Heart right ventricle (tissue), 16 donors: Measurements from ENCODE around the gene UCP2. TPM values are rescaled to one million over a fixed set of nuclear protein-coding genes. Genes with fewer than 3 reads are reported as not detected.

Source experiments
- ATAC-seq, 8 donors: fragments of 200-7000 bp; cut with Tn5 transposase; one replicate each; pipeline ENCODE4 v1.9.1; 2020; ENCODE audit warnings: mild to moderate bottlenecking in 8 of 8, moderate library complexity in 8 of 8, moderate number of reproducible peaks in 1 of 8
- DNase-seq, 2 donors: peaks; one replicate each; pipeline ENCODE4 v3.0.0-alpha.2; 2020
- H3K27ac ChIP-seq, 10 donors: fragments of 200-600 bp; sonication (generic) in 2 of 10; one replicate each; pipeline versions ENCODE4 v1.5.0 to v1.8.0; 2020 to 2022; ENCODE audit warnings: mild to moderate bottlenecking in 3 of 10
- H3K27me3 ChIP-seq, 7 donors: fragments of 200-600 bp; one replicate each; pipeline ENCODE4 v1.8.0; 2021 to 2022; ENCODE audit warnings: mild to moderate bottlenecking in 2 of 7
- H3K36me3 ChIP-seq, 9 donors: fragments of 200-600 bp; sonication (generic) in 1 of 9; one replicate each; pipeline versions ENCODE4 v1.5.0 to v1.8.0; 2020 to 2022; ENCODE audit warnings: mild to moderate bottlenecking in 2 of 9
- H3K4me1 ChIP-seq, 9 donors: fragments of 200-600 bp; sonication (generic) in 1 of 9; one replicate each; pipeline versions ENCODE4 v1.5.0 to v1.8.0; 2020 to 2022; ENCODE audit warnings: mild to moderate bottlenecking in 4 of 9
- H3K4me3 ChIP-seq, 10 donors: fragments of 200-600 bp; sonication (generic) in 2 of 10; one replicate each; pipeline versions ENCODE4 v1.5.0 to v1.8.0; 2020 to 2022; ENCODE audit warnings: mild to moderate bottlenecking in 7 of 10, moderate library complexity in 2 of 10
- H3K9me3 ChIP-seq, 11 donors: fragments of 200-600 bp in 10 of 11; sonication (generic) in 2 of 11; one replicate each; pipeline versions ENCODE4 v1.5.0 to v1.8.0; 2013 to 2022; ENCODE audit warnings: mild to moderate bottlenecking in 2 of 11, control low read depth in 1 of 11, moderate library complexity in 1 of 11
- WGBS, 2 donors: extraction: QIAGEN DNeasy Blood & Tissue Kit; methylation state at CpG; one replicate each; pipeline ENCODE4 v1.1.7; 2013; ENCODE audit warnings: inconsistent platforms in 1 of 2; 5-methylcytosine and 5-hydroxymethylcytosine counted together
- intact Hi-C, 10 donors: fragments of 100-400 bp; cut with DNase I; formaldehyde crosslinking; loops; one replicate each; pipeline versions ENCODE4 v1.11.1 to v1.14.2; 2022
- polyA plus RNA-seq, 2 donors: library from polyadenylated mRNA; stranded (reverse); fragments of 200-250 nt; gene quantifications; one replicate each; pipeline ENCODE4 v1.2.3, GENCODE V29; 2013
- total RNA-seq, 10 donors: library from RNA; stranded (reverse); fragmentation: NEBNext Ultra II Directional in 3 of 10; extraction: Animal tissue kit (Norgen Biotek cat#: 25700) in 3 of 10; gene quantifications; one replicate each; pipeline versions ENCODE4 v1.2.1 to v1.2.4, GENCODE V29; 2021 to 2023
- TF ChIP-seq, protein P1 (sequence below), 9 donors: fragments of 200-600 bp; sonication (generic) in 2 of 9; IDR thresholded peaks; one replicate each; pipeline versions ENCODE4 v1.5.0 to v1.8.0; 2021 to 2022; ENCODE audit warnings: antibody characterized with exemption in 9 of 9, mild to moderate bottlenecking in 5 of 9, moderate library complexity in 1 of 9
- donor health status: Arrhythmogenic right ventricular cardiomyopathy.
- donor health status: ischemic (EF 13 %, LVEDD 7.1; RV severe dilation, severe dysfunction).
- donor health status: healthy with polysubstance abuse.
- donor health status: DM: no; HTN: yes; CAD: no.
- donor health status: DM: no; HTN: no; CAD: no.
- donor health status: ischemic (EF 25% LVEDD 6.9; RV normal size, moderate dysfunction).
- donor health status: ischemic (EF 25% LVEDD 5.7; RV mildly dilated, moderate dysfunction).
- donor health status: healthy.
- donor health status: DM: yes; HTN: yes; CAD: no.
- donor health status: Ischemic cardiomyopathy.
- donor health status: ischemic (EF 35%, LVEDD 5.7; RV mildly dilated, moderate dysfunction).
- donor health status: nonischemic (EF 11% LVEDD 7.7; RV severe dilation, severe dysfunction).
- donor health status: DM: yes; HTN: yes; CAD: no.
- donor health status: PGD.
- donor health status: ischemic (EF 29% LVEDD 5.4; RV normal size, mild dysfunction).
- donor health status: nonischemic (EF 23%, LVEDD 6.1; RV moderate dilation, normal function).

Gene UCP2
- total and polyA plus RNA-seq, 12 donors = 10.2 to 73.3 (median 18.1) TPM

DNA sequence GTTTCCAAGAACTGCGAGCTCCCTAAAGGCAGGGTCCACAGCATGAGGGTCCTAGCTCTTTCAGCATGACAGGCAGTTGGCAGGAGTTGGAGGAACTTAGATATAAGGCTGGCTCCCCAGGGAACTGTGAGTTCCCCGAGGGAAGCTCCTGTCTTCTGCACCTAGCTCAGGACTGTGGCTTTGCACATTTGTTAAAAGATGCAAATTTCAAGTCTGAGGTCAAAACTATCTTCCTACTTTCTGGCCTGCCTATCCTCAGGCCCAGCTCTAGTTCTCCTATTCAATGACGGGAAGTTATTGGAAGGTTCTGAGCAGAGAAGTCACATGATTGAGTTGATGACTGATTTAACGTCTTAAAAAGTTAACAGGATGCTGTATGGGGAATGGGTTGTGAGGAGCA is 37.9 kb upstream of the UCP2 start:
- Histone ChIP-seq H3K4me1 (peaks cover 9 to 80% (median 33%) of the 10 kb centered on the region in 9 donors), H3K4me3 (no peak overlapping the region), H3K27me3 (no peaks in the 10 kb centered on the region), H3K9me3 (no peaks in the 10 kb centered on the region), H3K27ac (peak overlapping the region in 5 of 10 donors; percentile 85 to 92 (median 89)), H3K36me3 (peaks cover 0 to 34% (median 0%) of the 10 kb centered on the region in 9 donors)
- DNase-seq (no peak), ATAC-seq (no peak)
- TF ChIP-seq, protein P1, sequence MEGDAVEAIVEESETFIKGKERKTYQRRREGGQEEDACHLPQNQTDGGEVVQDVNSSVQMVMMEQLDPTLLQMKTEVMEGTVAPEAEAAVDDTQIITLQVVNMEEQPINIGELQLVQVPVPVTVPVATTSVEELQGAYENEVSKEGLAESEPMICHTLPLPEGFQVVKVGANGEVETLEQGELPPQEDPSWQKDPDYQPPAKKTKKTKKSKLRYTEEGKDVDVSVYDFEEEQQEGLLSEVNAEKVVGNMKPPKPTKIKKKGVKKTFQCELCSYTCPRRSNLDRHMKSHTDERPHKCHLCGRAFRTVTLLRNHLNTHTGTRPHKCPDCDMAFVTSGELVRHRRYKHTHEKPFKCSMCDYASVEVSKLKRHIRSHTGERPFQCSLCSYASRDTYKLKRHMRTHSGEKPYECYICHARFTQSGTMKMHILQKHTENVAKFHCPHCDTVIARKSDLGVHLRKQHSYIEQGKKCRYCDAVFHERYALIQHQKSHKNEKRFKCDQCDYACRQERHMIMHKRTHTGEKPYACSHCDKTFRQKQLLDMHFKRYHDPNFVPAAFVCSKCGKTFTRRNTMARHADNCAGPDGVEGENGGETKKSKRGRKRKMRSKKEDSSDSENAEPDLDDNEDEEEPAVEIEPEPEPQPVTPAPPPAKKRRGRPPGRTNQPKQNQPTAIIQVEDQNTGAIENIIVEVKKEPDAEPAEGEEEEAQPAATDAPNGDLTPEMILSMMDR (IDR thresholded peaks at IDR 0.05) = no peak
- intact Hi-C loops = loop anchor here in 2 of 10 donors (10.0 kb wide), 2 partner anchors 46 to 56 kb away; no protein-coding TSS in a partner anchor
- WGBS, 2 donors = 74 to 85% methylated on average over 4 of the region's 4 CpGs

DNA sequence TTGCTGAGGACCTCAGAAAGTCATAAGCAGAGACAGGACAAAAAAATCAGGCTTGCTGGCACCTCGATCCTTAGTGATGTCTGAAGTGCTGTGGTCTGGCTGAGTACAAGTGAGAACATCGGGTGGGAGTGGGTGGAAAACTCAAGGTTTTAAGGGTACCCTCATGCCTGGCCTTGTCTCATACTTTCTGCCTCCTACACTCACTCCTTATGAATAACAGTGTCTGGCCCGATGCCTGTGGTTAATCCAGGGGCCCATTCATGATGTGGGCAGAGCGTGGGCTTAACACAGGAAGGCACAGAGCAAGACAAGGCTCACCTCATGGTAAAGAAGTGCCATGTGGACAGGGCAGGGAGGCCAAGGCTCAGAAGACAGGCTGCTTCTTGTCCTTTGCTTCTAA is 37.2 kb upstream of the UCP2 start:
- no peaks in the 10 kb centered on the region for H3K27me3 ChIP-seq
- ATAC-seq (no peak), DNase-seq (no peak)
- intact Hi-C loops = loop anchor here in 4 of 10 donors (2.0 to 10.0 kb wide), 4 partner anchors 37 to 55 kb away; partner anchors contain the start of gene UCP2 (in 3 of the 4)
- H3K4me1 ChIP-seq = peaks cover 9 to 80% (median 31%) of the 10 kb centered on the region in 9 donors
- no peaks in the 10 kb centered on the region for H3K9me3 ChIP-seq
- H3K27ac ChIP-seq = peak overlapping the region in 9 of 10 donors; percentile 80 to 93 (median 89)
- TF ChIP-seq, protein P1 (IDR thresholded peaks at IDR 0.05) = no peak
- 88 to 90% methylated on average over 4 of the region's 4 CpGs for WGBS, 2 donors
- no peak overlapping the region for H3K4me3 ChIP-seq
- peaks cover 0 to 31% (median 0%) of the 10 kb centered on the region in 9 donors for H3K36me3 ChIP-seq

DNA sequence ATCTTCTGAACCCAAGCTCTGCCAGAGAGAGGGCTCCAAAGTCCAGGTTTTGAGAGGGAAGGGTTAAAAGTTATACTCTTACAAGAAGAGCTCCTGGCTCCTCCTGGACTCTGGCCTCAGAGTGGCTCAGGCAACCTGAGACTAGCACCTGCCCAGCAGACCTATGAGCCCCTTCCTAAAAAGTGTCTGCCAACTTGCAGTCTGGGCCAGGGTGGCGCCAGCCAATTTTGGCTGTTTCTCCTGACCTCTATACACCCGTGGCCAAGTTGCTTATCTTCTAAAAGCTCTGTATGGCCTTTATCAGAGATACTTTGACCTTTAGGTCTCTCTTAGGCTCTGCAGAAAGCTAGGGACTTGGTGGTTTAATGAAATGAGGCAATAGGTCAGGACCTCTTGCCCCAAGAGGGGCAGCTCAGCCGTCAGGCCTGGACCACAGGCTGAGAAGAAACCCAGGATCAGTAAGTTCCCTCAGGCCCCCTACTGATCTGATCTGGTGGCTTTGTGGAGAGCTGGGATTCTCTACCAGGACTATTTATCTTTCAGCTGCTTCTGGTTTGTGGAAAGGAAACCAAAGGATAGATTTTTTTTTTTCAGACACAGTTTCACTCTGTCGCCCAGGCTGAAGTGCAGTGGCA is 36.6 kb upstream of the UCP2 start:
- DNase-seq = peak in 1 of 2 donors; percentile 18
- Histone ChIP-seq H3K27ac (peak overlapping the region; percentile 51 to 93 (median 89)), H3K4me1 (peaks cover 9 to 77% (median 25%) of the 10 kb centered on the region in 9 donors), H3K9me3 (no peaks in the 10 kb centered on the region), H3K36me3 (peaks cover 0 to 27% (median 0%) of the 10 kb centered on the region in 9 donors), H3K4me3 (no peak overlapping the region), H3K27me3 (no peaks in the 10 kb centered on the region)
- intact Hi-C loops = loop anchor here in 3 of 10 donors (2.0 to 5.0 kb wide), 2 partner anchors 36 to 37 kb away; partner anchors contain the start of gene UCP2 (in 3 of the 3)
- TF ChIP-seq, protein P1 (IDR thresholded peaks at IDR 0.05) = no peak
- 48 to 54% methylated on average over 4 of the region's 4 CpGs for WGBS, 2 donors
- peak in 5 of 8 donors; percentile 4 to 16 (median 10) for ATAC-seq

DNA sequence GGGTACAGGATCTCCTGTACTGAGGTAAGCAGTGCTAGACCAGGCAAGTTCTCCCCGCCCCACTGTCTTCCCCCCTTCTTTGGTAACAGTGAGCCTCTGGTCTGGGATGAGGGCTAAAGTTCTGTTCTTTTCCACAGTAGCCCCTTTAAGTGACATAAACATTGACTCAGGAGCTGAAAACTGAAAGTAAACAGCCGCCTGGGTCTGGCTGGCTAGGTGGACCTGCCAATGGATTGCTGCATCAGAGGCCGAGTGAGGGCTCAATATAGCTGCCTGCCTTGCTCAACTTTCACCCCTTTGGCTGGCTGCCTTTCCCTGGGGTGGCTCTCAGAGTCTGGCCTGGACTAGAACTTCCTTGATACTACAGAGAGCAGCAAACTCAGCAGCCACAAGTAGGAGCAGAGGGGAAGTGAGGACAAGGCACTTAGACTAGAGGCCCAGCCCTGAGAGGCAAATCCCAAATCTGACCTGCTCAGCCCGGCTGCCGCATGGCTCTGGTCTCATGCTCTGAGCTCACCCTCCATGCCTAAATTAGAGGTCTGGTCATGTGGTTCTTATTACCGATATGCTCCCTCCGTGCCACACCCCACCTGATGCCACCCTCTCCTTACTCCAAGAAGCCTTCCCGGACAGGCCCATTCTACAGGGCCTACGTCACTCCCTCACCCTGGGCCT is 35.8 kb upstream of the UCP2 start:
- ATAC-seq (peak; percentile 92 to 97 (median 95)), DNase-seq (peak; percentile 89 to 93)
- Histone ChIP-seq H3K36me3 (peaks cover 0 to 30% (median 0%) of the 10 kb centered on the region in 9 donors), H3K27ac (peak overlapping the region; percentile 51 to 93 (median 89)), H3K9me3 (no peaks in the 10 kb centered on the region), H3K27me3 (no peaks in the 10 kb centered on the region), H3K4me1 (peaks cover 9 to 70% (median 24%) of the 10 kb centered on the region in 9 donors), H3K4me3 (no peak overlapping the region)
- 41 to 43% methylated on average over 9 of the region's 9 CpGs for WGBS, 2 donors
- intact Hi-C loops = loop anchor here in 4 of 10 donors (1.0 to 5.0 kb wide), 3 partner anchors 35 to 36 kb away; partner anchors contain the start of gene UCP2 (in 3 of the 4)
- TF ChIP-seq, protein P1 (IDR thresholded peaks at IDR 0.05) = no peak
